HG03103 (cell line): ENCODE data around the gene DHCR7.
"Not testable (repeated sequence)": the region's sequence is repeated elsewhere in the genome, so short reads cannot be mapped to it uniquely, and the experiment has no call there.

Experiments
- ATAC-seq: cut with Tn5 transposase; IDR thresholded peaks from one replicate; pipeline ENCODE4 v1.9.1; 2021; ENCODE audit warnings: low read depth; ENCODE audit not compliant: unreplicated experiment

DHCR7 gene

GRCh38 chr11:71441251-71441650 lies 6.9 kb downstream of the DHCR7 start:
- ATAC-seq, result no peak

GRCh38 chr11:71440021-71440755 lies 8.0 kb downstream of the DHCR7 start:
- no peak for ATAC-seq

GRCh38 chr11:71438650-71439049 lies 9.5 kb downstream of the DHCR7 start:
- ATAC-seq, result no peak

GRCh38 chr11:71437879-71438278 lies 10.3 kb downstream of the DHCR7 start:
- no peak for ATAC-seq

DNA sequence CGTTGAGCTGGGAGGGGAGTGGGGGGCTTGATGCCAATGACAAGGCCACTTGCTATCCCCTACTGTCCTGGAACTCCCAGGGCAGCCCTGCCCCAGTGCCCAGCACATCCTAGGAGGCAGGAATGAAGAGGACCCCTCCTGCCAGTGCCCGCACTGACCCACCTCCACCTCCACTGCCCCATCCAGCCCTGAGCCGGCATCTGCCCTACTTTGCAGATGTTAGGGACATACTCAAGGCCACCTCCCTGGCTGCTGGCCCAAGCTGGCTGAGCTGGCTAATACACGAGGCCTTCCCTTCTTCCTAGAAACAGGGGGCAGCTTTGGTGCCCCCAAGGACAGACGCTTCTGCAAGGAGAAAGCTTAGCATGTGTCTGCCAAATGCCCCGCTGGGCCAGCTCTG lies 10.8 kb downstream of the DHCR7 start:
- no peak for ATAC-seq

DNA sequence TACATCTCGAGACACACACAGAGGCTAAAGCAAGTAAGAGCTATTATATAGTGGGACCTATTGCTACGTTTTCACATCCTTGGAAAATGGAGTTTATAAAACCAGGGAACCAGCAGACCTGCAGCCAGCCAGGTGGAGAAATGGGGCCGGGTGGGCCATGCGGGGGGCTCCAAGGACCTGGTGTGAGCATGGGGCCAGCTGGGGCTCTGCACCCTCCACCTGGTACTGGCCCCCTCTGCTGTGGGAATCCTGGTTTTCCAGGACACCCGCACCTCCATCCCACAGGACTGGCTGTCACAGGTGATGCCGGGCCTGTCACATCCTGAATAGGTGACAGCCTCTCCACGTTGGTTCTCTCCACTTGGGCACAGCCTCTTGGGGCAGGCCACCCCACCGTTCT lies 11.3 kb downstream of the DHCR7 start:
- no peak for ATAC-seq

DNA sequence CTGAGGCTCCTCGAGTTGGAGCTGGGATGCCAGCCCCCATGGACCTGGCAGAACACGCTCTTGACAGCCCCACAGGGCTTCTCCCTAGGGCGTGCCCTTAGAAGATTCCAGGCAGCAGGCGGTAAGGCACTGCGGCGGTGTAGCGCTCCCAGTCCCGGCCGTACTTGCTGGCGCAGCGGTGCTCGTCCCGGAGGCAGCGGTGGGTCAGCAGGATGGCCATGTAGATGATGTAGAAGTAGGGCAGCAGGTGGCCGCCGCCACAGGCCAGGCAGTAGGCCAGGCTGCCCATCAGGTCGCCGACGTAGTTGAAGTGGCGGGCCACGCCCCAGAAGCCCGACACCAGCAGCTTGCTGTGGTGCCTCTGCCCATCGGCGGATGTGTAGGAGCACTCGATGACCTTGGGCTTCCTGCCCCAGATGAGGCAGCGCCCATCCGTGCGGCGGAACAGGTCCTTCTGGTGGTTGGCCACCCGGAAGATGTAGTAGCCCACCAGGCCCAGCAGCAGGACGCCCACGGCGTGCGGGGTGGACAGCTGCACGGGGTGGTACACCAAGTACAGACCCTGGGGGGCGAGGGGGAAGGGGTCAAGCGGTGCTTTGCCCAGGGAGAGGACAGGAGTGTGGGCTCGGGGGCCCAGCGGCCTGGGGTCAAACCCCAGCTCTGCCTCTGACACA lies 12.8 kb downstream of the DHCR7 start:
- no peak for ATAC-seq

DNA sequence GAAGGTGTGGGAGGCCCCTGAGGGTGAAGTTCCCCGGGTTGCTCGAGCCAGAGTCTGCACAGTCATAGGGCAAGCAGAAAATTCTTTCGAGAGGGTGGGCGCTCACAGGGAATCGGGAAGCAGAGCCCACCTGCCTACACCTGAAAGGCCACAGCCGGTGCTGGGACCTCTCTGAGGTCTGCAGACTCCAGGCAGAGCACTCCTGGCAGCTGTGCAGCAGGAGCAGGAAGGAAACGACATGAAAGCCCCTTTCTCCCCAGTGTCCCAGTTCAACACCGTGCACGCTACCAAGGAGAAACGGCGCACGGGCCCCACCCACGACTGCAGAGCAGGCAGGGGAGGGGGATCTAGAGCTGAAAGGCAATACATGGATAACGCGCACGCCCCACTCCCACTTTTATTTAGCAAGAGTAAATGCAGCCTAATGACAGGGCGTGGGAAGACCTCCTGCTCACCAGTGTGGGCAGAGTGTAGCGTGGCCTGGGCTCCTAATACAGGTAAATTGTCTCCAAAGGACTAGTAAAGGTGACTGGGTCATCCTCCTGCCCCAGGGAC lies 13.5 kb downstream of the DHCR7 start:
- no peak for ATAC-seq

DNA sequence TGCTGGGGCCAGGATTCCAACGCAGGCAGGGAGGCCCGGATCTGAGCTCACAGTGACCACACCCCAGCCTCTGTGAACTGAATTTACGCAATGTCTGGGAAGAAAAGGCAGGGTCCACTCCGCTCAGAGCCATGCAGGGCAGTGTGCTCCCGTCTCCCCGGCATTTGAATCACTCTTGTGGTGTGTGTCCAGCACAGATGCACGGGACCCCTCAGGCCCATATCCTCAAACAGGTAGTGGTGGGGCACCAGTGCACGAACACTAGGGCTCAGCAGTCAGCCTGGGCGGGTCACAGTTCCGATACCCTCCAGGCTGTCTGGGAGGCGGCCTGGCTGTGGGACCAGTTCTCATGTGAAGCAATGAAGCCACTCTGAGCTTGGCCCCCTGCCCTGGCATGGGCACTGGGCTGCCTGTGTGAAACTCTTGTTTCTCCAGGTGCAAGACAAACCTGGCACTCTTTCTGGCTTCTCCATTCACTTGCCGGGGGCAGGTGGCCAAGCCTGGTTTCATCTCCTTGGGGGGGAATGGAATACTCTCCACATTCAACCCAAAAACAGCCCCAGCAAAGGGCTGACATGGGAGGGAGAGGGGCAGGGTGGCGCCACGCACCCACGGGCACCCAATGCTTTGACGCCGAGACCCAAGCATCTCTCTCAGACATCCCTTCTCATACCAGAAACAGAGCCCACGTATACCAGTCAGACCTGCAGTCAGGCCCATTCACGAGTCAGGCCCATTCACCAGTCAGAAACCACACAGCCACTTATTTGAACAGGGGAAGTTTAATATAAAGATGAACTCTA lies 14.3 kb downstream of the DHCR7 start:
- no peak for ATAC-seq

GRCh38 chr11:71432761-71433647 lies 15.2 kb downstream of the DHCR7 start:
- ATAC-seq, result no peak

DNA sequence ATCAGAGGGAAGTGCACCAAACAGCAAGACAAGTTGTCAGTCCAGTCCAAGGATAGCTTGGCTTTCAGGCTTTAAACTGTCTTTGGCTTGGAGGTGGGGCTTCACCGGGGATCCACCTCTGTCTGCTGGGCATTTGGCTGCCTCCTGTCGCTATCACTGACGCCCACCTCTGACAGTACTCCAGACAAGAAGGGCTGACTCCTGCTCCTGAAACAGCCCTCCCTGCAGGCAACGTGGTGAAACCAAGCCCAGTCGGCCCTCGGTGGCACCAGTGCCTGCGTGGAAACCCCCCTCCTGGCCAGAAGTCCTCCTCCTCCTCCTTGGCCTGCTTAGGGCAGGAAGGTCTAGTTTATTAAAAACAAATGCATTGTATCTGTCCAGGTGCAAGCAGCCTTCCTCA lies 16.9 kb downstream of the DHCR7 start:
- ATAC-seq, result no peak

GRCh38 chr11:71430166-71430565 lies 18.0 kb downstream of the DHCR7 start:
- ATAC-seq, result no peak

GRCh38 chr11:71429701-71430100 lies 18.5 kb downstream of the DHCR7 start:
- no peak for ATAC-seq

- ATAC-seq, result no peak
These were observed 19.2 kb downstream of the DHCR7 start for GRCh38 chr11:71428861-71429435.

DNA sequence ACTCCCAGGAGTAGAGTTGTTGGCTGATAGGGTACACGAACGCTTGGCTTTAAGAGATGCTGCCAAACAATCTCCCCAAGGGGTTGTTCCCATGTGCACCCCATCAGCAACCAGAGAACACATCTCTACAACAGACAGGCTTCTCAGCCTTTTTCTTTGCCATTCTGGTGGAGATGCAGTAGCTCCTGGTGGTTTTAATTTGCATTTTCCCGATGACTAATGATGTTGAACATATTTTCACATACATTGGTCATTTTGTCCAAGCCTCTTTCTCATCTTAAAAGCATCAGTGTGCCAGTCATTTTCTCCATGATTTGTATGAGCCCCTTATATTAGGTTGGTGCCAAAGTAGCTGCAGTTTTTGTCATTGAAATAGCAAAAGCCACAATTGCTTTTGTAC lies 21.8 kb downstream of the DHCR7 start:
- no peak for ATAC-seq

DNA sequence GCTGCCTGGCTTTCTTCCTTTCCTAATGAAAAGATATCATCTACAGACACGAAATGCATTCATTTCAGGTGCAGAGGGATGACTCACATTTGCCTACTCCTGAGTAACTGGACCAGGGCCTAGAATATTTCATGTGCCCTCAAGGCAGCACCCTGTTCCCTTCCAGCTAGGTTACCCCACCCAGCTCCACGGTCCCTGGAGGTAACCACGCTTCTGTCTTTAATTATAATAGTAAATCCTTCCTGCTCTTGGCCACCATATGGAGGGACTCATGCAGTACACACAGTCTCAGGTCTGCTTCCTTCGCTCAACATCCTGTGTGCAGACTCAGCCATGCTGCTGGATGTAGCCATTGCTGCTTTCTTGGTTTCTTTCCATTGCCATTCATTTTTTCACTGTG lies 22.3 kb downstream of the DHCR7 start:
- no peak for ATAC-seq

GRCh38 chr11:71425409-71425808 lies 22.8 kb downstream of the DHCR7 start:
- no peak for ATAC-seq

- ATAC-seq, result no peak
These were observed 24.9 kb downstream of the DHCR7 start for GRCh38 chr11:71423181-71423790.

DNA sequence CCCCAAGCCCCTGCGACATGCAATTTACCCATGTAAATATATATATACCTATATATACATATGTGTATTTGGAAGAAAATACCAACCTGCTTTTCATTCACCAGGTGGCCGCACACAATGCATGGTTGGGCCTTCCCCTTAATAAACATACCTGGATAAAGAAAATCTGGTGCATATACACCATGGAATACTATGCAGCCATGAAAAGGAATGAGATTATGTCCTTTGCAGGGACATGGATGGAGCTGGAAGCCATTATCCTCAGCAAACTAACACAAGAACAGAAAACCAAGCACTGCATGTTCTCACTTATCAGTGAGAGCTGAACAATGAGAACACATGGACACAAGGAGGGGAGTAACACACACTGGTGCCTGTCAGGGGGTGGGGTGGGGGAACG lies 25.9 kb downstream of the DHCR7 start:
- ATAC-seq, result not testable (repeated sequence)
